ENCODE results near the gene SUOX.
A peak's percentile ranks its signal among the peaks of the same experiment; 100 is the strongest.

The SUOX gene

DNA sequence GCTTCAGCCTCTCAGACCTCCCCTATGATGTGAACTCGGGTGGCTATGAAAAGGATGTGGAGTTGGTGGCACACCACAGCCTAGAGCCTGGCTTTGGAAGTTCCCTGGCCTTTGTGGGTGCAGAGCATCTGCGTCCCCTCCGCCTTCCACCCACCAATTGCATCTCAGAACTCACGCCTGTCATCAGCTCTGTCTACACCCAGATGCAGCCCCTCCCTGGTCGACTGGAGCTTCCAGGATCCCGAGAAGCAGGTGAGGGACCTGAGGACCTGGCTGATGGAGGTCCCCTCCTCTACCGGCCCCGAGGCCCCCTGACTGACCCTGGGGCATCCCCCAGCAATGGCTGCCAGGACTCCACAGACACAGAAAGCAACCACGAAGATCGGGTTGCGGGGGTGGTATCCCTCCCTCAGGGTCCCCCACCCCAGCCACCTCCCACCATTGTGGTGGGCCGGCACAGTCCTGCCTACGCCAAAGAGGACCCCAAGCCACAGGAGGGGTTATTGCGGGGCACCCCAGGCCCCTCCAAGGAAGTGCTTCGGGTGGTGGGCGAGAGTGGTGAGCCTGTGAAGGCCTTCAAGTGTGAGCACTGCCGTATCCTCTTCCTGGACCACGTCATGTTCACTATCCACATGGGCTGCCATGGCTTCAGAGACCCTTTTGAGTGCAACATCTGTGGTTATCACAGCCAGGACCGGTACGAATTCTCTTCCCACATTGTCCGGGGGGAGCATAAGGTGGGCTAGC is 37.7 kb downstream of the SUOX start:
- H3K4me3 ChIP-seq (ENCODE audit: low read depth, low read length): no peak overlapping the region
- no peak for DNase-seq (ENCODE audit: low read depth, low spot score)
- in situ Hi-C loops (cut with HindIII; ENCODE audit: low sequenced_read_pairs): no loop called here
- TF ChIP-seq, protein P1, sequence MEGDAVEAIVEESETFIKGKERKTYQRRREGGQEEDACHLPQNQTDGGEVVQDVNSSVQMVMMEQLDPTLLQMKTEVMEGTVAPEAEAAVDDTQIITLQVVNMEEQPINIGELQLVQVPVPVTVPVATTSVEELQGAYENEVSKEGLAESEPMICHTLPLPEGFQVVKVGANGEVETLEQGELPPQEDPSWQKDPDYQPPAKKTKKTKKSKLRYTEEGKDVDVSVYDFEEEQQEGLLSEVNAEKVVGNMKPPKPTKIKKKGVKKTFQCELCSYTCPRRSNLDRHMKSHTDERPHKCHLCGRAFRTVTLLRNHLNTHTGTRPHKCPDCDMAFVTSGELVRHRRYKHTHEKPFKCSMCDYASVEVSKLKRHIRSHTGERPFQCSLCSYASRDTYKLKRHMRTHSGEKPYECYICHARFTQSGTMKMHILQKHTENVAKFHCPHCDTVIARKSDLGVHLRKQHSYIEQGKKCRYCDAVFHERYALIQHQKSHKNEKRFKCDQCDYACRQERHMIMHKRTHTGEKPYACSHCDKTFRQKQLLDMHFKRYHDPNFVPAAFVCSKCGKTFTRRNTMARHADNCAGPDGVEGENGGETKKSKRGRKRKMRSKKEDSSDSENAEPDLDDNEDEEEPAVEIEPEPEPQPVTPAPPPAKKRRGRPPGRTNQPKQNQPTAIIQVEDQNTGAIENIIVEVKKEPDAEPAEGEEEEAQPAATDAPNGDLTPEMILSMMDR (IDR thresholded peaks at IDR 0.05; ENCODE audit: low read depth, low read length): no peak

DNA sequence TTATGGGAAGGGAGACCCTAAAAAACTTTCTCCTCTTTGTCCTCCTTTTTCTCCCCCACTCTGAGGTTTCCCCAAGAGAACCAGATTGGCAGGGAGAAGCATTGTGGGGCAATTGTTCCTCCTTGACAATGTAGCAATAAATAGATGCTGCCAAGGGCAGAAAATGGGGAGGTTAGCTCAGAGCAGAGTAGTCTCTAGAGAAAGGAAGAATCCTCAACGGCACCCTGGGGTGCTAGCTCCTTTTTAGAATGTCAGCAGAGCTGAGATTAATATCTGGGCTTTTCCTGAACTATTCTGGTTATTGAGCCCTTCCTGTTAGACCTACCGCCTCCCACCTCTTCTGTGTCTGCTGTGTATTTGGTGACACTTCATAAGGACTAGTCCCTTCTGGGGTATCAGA is 40.1 kb downstream of the SUOX start:
- TF ChIP-seq, protein P1 (IDR thresholded peaks at IDR 0.05; ENCODE audit: low read depth, low read length): no peak
- DNase-seq (ENCODE audit: low read depth, low spot score): no peak

DNA sequence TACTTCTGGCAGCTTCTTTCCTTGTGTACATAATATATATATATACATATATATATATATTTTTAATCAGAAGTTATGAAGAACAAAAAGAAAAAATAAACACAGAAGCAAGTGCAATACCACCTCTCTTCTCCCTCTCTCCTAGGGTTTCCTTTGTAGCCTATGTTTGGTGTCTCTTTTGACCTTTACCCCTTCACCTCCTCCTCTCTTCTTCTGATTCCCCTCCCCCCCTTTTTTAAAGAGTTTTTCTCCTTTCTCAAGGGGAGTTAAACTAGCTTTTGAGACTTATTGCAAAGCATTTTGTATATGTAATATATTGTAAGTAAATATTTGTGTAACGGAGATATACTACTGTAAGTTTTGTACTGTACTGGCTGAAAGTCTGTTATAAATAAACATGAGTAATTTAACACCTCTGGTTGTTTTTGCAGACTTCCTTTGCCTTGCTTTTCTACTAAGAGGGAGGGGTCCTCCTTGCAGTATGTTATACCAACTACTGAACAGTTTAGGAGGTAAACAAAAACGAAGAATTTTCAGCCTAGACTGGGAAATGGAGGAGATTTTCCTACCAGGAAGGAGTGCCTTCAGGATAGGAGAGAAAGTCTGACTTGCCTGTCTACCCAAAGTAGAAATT is 41.1 kb downstream of the SUOX start:
- H3K4me3 ChIP-seq (ENCODE audit: low read depth, low read length): no peak overlapping the region
- DNase-seq (ENCODE audit: low read depth, low spot score): no peak
- TF ChIP-seq, protein P1 (IDR thresholded peaks at IDR 0.05; ENCODE audit: low read depth, low read length): no peak
- in situ Hi-C loops (cut with HindIII; ENCODE audit: low sequenced_read_pairs): no loop called here

More for the DNA sequence above, 40.1 kb downstream of the SUOX start:
- no peak overlapping the region for H3K4me3 ChIP-seq (ENCODE audit: low read depth, low read length)
- in situ Hi-C loops (cut with HindIII; ENCODE audit: low sequenced_read_pairs): no loop called here

DNA sequence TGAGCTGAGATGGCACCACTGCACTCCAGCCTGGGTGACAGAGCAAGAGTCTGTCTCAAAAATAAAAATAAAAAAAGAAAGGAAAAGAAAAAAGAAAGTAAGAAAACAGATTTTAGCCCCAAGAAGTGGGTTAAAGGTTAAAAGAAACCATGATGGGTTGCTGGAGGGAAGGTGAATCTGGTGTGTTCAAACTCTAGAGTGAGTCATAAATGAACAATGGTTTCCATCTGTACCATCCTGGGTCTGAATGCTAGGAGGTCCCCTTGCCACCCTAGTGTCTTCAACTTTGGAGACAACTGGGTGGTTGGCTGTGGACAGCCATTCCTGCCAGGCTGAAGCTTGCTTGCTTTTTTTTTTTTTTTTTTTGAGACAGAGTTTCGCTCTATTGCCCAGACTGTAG is 43.1 kb downstream of the SUOX start:
- TF ChIP-seq, protein P1 (IDR thresholded peaks at IDR 0.05; ENCODE audit: low read depth, low read length): no peak

DNA sequence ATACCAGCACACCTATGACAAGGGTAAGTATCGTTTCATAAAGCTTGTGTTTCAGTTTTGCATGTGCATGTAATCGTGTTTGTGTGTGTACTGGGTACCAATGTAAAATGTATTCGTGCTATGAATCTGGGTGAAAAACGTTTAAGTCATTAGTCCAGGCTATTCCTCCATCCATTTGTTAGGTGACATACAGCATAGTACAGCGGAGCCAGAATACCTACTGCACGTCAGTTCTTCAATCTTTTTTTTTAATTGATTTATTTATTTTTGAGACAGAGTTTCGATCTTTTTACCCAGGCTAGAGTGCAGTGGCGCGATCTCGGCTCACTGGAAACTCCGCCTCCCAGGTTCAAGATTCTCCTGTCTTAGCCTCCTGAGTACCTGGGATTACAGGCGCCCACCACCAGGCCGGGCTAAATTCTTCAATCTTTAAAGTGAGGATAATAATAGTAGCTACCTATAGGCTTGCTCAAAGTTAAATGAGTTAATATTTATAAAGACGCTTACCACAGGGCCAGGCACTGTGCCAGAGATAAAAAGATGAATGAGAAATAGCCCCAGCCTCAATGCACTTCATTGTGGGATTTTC is 44.0 kb downstream of the SUOX start:
- no peak for DNase-seq (ENCODE audit: low read depth, low spot score)

More for the DNA sequence above, 43.1 kb downstream of the SUOX start:
- in situ Hi-C loops (cut with HindIII; ENCODE audit: low sequenced_read_pairs): no loop called here
- DNase-seq (ENCODE audit: low read depth, low spot score): no peak
- no peak overlapping the region for H3K4me3 ChIP-seq (ENCODE audit: low read depth, low read length)

More for the DNA sequence above, 44.0 kb downstream of the SUOX start:
- in situ Hi-C loops (cut with HindIII; ENCODE audit: low sequenced_read_pairs): no loop called here
- TF ChIP-seq, protein P1 (IDR thresholded peaks at IDR 0.05; ENCODE audit: low read depth, low read length): no peak
- peak overlapping the region; percentile 99 for H3K4me3 ChIP-seq (ENCODE audit: low read depth, low read length)
